Upper lobe of left lung (tissue), 4 donors: ENCODE data around the gene ZNF407.

Experiments used
- EP300 ChIP-seq, 4 donors: sonication (generic); formaldehyde crosslinking; IDR thresholded peaks; one replicate each; pipeline ENCODE4 v1.5.1; 2017; ENCODE audit warnings: antibody characterized with exemption in 4 of 4, control low read depth in 2 of 4
- POLR2A ChIP-seq, 4 donors: fragments of 450-650 bp; IDR thresholded peaks; one replicate each; pipeline ENCODE4 v1.5.1; 2016 to 2017; ENCODE audit warnings: antibody characterized with exemption in 4 of 4, mild to moderate bottlenecking in 2 of 4
- POLR2AphosphoS5 ChIP-seq, 2 donors: sonication (generic); formaldehyde crosslinking; IDR thresholded peaks; one replicate each; pipeline ENCODE4 v1.5.1; 2017; ENCODE audit warnings: antibody characterized with exemption in 2 of 2
- TF ChIP-seq, protein P1 (sequence below), 6 experiments: fragments of 450-650 bp in 4 of 6; fragments of 200-600 bp in 2 of 6; sonication (generic) in 2 of 6; IDR thresholded peaks; one replicate each; pipeline ENCODE4 v1.5.1; 2016 to 2019; ENCODE audit warnings: antibody characterized with exemption in 6 of 6

- TF ChIP-seq, protein P1, sequence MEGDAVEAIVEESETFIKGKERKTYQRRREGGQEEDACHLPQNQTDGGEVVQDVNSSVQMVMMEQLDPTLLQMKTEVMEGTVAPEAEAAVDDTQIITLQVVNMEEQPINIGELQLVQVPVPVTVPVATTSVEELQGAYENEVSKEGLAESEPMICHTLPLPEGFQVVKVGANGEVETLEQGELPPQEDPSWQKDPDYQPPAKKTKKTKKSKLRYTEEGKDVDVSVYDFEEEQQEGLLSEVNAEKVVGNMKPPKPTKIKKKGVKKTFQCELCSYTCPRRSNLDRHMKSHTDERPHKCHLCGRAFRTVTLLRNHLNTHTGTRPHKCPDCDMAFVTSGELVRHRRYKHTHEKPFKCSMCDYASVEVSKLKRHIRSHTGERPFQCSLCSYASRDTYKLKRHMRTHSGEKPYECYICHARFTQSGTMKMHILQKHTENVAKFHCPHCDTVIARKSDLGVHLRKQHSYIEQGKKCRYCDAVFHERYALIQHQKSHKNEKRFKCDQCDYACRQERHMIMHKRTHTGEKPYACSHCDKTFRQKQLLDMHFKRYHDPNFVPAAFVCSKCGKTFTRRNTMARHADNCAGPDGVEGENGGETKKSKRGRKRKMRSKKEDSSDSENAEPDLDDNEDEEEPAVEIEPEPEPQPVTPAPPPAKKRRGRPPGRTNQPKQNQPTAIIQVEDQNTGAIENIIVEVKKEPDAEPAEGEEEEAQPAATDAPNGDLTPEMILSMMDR (IDR thresholded peaks at IDR 0.05), result no peak
- no peak for TF ChIP-seq EP300 (IDR thresholded peaks at IDR 0.05)
- no peak for TF ChIP-seq POLR2A (IDR thresholded peaks at IDR 0.05)
- no peak for TF ChIP-seq POLR2AphosphoS5 (IDR thresholded peaks at IDR 0.05)
Measured at GRCh38 chr18:75106746-75107145, 509.1 kb downstream of the ZNF407 start.
